Neural cell (in vitro differentiated cells): ENCODE measurements around the gene SUFU.

Experiments used
- EP300 ChIP-seq: fragments of 450-650 bp; conservative IDR thresholded peaks from 2 replicates; pipeline ENCODE4 v1.6.1; 2014; ENCODE audit warnings: antibody characterized with exemption, mild to moderate bottlenecking, moderate library complexity; ENCODE audit not compliant: poor library complexity, severe bottlenecking
- EZH2 ChIP-seq: fragments of 200-600, 300-800 bp; shearing (Covaris generic), sonication (generic); IDR thresholded peaks from 2 replicates; pipeline ENCODE4 v1.6.1; 2014; ENCODE audit warnings: antibody characterized with exemption, low read length, borderline replicate concordance, mild to moderate bottlenecking; ENCODE audit not compliant: insufficient read depth, poor library complexity, severe bottlenecking
- MXI1 ChIP-seq: fragments of 450-650 bp; conservative IDR thresholded peaks from 2 replicates; pipeline ENCODE4 v1.6.1; 2014; ENCODE audit warnings: antibody characterized with exemption, mild to moderate bottlenecking; ENCODE audit not compliant: poor library complexity, severe bottlenecking
- TF ChIP-seq, protein P1 (sequence below): fragments of 450-650 bp; IDR thresholded peaks from 2 replicates; pipeline ENCODE4 v1.5.1; 2014; ENCODE audit warnings: antibody characterized with exemption, mild to moderate bottlenecking, moderate library complexity; ENCODE audit not compliant: poor library complexity, severe bottlenecking

DNA sequence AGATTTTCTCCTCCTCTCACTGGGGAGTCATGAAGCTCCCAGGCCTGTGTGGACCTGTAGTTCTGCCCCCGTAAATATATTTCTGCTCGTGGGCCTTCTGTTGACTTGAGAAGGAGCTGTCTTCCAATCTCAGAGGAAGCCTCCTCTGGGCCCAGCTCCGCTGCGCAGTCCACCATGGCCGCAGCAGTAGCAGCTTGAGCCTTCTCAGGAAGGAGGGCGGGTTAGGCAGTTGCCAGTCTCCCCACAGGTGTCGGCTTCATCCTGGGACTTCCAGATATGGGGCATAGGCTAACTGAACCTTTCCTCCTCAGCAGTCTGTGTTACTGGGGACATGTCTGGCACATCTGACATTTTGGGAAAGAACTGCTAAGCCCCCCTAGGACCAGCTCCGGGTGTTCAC is 77.6 kb downstream of the SUFU start:
- TF ChIP-seq, protein P1, sequence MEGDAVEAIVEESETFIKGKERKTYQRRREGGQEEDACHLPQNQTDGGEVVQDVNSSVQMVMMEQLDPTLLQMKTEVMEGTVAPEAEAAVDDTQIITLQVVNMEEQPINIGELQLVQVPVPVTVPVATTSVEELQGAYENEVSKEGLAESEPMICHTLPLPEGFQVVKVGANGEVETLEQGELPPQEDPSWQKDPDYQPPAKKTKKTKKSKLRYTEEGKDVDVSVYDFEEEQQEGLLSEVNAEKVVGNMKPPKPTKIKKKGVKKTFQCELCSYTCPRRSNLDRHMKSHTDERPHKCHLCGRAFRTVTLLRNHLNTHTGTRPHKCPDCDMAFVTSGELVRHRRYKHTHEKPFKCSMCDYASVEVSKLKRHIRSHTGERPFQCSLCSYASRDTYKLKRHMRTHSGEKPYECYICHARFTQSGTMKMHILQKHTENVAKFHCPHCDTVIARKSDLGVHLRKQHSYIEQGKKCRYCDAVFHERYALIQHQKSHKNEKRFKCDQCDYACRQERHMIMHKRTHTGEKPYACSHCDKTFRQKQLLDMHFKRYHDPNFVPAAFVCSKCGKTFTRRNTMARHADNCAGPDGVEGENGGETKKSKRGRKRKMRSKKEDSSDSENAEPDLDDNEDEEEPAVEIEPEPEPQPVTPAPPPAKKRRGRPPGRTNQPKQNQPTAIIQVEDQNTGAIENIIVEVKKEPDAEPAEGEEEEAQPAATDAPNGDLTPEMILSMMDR = no peak
- TF ChIP-seq MXI1 = no peak
- TF ChIP-seq EP300 = no peak
- no peak for TF ChIP-seq EZH2
